Transverse colon (tissue), 4 donors: ENCODE measurements around the gene DAB2IP. TPM values are rescaled to one million over a fixed set of nuclear protein-coding genes. Genes with fewer than 3 reads are reported as not detected.
A peak's percentile ranks its signal among the peaks of the same experiment; 100 is the strongest.

Experiments
- DNase-seq: peaks from one replicate; pipeline ENCODE4 v3.0.0-alpha.2; 2019
- H3K27ac ChIP-seq, 4 donors: fragments of 200-600 bp; sonication (generic); 2 replicates each; pipeline ENCODE4 v1.5.1; 2016 to 2018; ENCODE audit warnings: inconsistent platforms in 4 of 4
- H3K27me3 ChIP-seq: fragments of 200-600 bp; sonication (generic); 2 replicates; pipeline ENCODE4 v1.5.1; 2017; ENCODE audit warnings: inconsistent platforms
- H3K36me3 ChIP-seq, 4 donors: fragments of 200-600 bp; sonication (generic); 2 replicates each; pipeline ENCODE4 v1.5.1; 2017 to 2019; ENCODE audit warnings: inconsistent platforms in 4 of 4
- H3K4me1 ChIP-seq, 4 donors: fragments of 200-600 bp; sonication (generic); 2 replicates each; pipeline ENCODE4 v1.5.1; 2017 to 2020; ENCODE audit warnings: inconsistent platforms in 4 of 4
- H3K4me3 ChIP-seq, 4 donors: fragments of 200-600 bp; sonication (generic); 1 replicate in 1 of 4; 2 replicates in 3 of 4; pipeline versions ENCODE4 v1.5.1 to v1.6.1; 2017 to 2019; ENCODE audit warnings: inconsistent platforms in 4 of 4
- H3K9me3 ChIP-seq, 2 donors: fragments of 200-600 bp; sonication (generic); 2 replicates each; pipeline ENCODE4 v1.5.1; 2017 to 2019; ENCODE audit warnings: inconsistent platforms in 2 of 2
- CTCF ChIP-seq, 5 experiments: fragments of 200-600 bp in 3 of 5; fragments of 450-650 bp in 2 of 5; sonication (generic) in 3 of 5; IDR thresholded peaks; 1 replicate in 2 of 5; 2 replicates in 3 of 5; pipeline ENCODE4 v1.5.1; 2016 to 2017; ENCODE audit warnings: antibody characterized with exemption in 5 of 5, inconsistent platforms in 3 of 5, mild to moderate bottlenecking in 2 of 5, moderate library complexity in 1 of 5
- EP300 ChIP-seq: sonication (generic); formaldehyde crosslinking; IDR thresholded peaks from one replicate; pipeline ENCODE4 v1.6.1; 2017; ENCODE audit warnings: antibody characterized with exemption, low read depth
- POLR2A ChIP-seq: fragments of 450-650 bp; IDR thresholded peaks from one replicate; pipeline ENCODE4 v1.6.1; 2016; ENCODE audit warnings: antibody characterized with exemption, mild to moderate bottlenecking, moderate library complexity
- POLR2AphosphoS5 ChIP-seq, 3 donors: sonication (generic); formaldehyde crosslinking; IDR thresholded peaks; one replicate each; pipeline ENCODE4 v1.6.1; 2016; ENCODE audit warnings: antibody characterized with exemption in 3 of 3
- WGBS, 2 donors: methylation state at CpG; one replicate each; pipeline ENCODE4 v1.1.5; 2018; ENCODE audit warnings: low coverage in 1 of 2; 5-methylcytosine and 5-hydroxymethylcytosine counted together
- in situ Hi-C, 4 donors: fragments of 200-750 bp; cut with MboI; loops; one replicate each; pipeline versions ENCODE4 v1.15.0 to v1.15.1; 2017; ENCODE audit warnings: low sequenced_read_pairs in 3 of 4, low pct_ligation_motif_present in 1 of 4, low pct_unique_long_range_greater_than_20kb in 1 of 4
- intact Hi-C: fragments of 100-400 bp; cut with DNase I; formaldehyde crosslinking; loops from one replicate; pipeline ENCODE4 v1.15.1; 2023; ENCODE audit warnings: low total_unique reads
- total RNA-seq, 4 donors: library from RNA; depleted of rRNA; stranded (reverse); fragments of >200 nt; gene quantifications; one replicate each; pipeline ENCODE4 v1.1.0, GENCODE V29; 2016

DAB2IP gene
- total RNA-seq, 4 donors from 2014 or later = 84.2 to 159 (median 90.7) TPM

GRCh38 chr9:121785673-121786542 lies 134.5 kb downstream of the DAB2IP start:
- intact Hi-C loops = no loop called here
- TF ChIP-seq EP300 (no peak), CTCF (IDR thresholded peaks at IDR 0.05) (no peak), POLR2AphosphoS5 (IDR thresholded peaks at IDR 0.05) (no peak), POLR2A (no peak)
- in situ Hi-C loops = no loop called here
- Histone ChIP-seq H3K4me1 (no peaks in the 10 kb centered on the region), H3K9me3 (no peaks in the 10 kb centered on the region), H3K27ac (no peak overlapping the region), H3K36me3 (peaks cover 0 to 21% (median 8%) of the 10 kb centered on the region in 4 donors), H3K27me3 (no peaks in the 10 kb centered on the region), H3K4me3 (no peak overlapping the region)
- WGBS, 2 donors = 76% methylated on average over 8 of the region's 11 CpGs; no CpG with 5 or more reads in 1 of the 2 donors
- peak; percentile 3 for DNase-seq

GRCh38 chr9:121786543-121786948 lies 135.1 kb downstream of the DAB2IP start:
- H3K9me3 ChIP-seq = no peaks in the 10 kb centered on the region
- in situ Hi-C loops = no loop called here
- WGBS, 2 donors = 79 to 89% methylated on average over 3 to 5 of the region's 5 CpGs
- H3K4me3 ChIP-seq = no peak overlapping the region
- no peaks in the 10 kb centered on the region for H3K27me3 ChIP-seq
- H3K27ac ChIP-seq = no peak overlapping the region
- intact Hi-C loops = no loop called here
- no peak for DNase-seq
- TF ChIP-seq CTCF (IDR thresholded peaks at IDR 0.05) (no peak), POLR2A (no peak), EP300 (no peak), POLR2AphosphoS5 (IDR thresholded peaks at IDR 0.05) (no peak)
- H3K36me3 ChIP-seq = peaks cover 0 to 14% (median 6%) of the 10 kb centered on the region in 4 donors
- no peaks in the 10 kb centered on the region for H3K4me1 ChIP-seq

GRCh38 chr9:121786998-121787422 lies 135.6 kb downstream of the DAB2IP start:
- 84% methylated on average over 8 of the region's 8 CpGs; no CpG with 5 or more reads in 1 of the 2 donors for WGBS, 2 donors

More at GRCh38 chr9:121786998-121787422, 135.6 kb downstream of the DAB2IP start:
- TF ChIP-seq POLR2A = no peak
- no peak for TF ChIP-seq CTCF (IDR thresholded peaks at IDR 0.05)
- no peak for TF ChIP-seq EP300
- TF ChIP-seq POLR2AphosphoS5 (IDR thresholded peaks at IDR 0.05) = no peak
- no peaks in the 10 kb centered on the region for H3K27me3 ChIP-seq
- in situ Hi-C loops = no loop called here
- DNase-seq = no peak
- no peaks in the 10 kb centered on the region for H3K9me3 ChIP-seq
- no peaks in the 10 kb centered on the region for H3K4me1 ChIP-seq
- peaks cover 0 to 10% (median 4%) of the 10 kb centered on the region in 4 donors for H3K36me3 ChIP-seq
- intact Hi-C loops = no loop called here
- H3K4me3 ChIP-seq = no peak overlapping the region
- no peak overlapping the region for H3K27ac ChIP-seq
